GM18907 (cell line): ENCODE results near the gene OSBPL6.
"Not testable (repeated sequence)": the region's sequence is repeated elsewhere in the genome, so short reads cannot be mapped to it uniquely, and the experiment has no call there.

ENCODE experiments used
- ATAC-seq: cut with Tn5 transposase; IDR thresholded peaks from one replicate; pipeline ENCODE4 v1.9.1; 2021; ENCODE audit warnings: mild to moderate bottlenecking, moderate library complexity; ENCODE audit not compliant: unreplicated experiment

Gene OSBPL6

GRCh38 chr2:178333851-178334250 lies 139.5 kb downstream of the OSBPL6 start:
- ATAC-seq = no peak

- no peak for ATAC-seq
Observed at GRCh38 chr2:178335230-178335629, 140.9 kb downstream of the OSBPL6 start.

DNA sequence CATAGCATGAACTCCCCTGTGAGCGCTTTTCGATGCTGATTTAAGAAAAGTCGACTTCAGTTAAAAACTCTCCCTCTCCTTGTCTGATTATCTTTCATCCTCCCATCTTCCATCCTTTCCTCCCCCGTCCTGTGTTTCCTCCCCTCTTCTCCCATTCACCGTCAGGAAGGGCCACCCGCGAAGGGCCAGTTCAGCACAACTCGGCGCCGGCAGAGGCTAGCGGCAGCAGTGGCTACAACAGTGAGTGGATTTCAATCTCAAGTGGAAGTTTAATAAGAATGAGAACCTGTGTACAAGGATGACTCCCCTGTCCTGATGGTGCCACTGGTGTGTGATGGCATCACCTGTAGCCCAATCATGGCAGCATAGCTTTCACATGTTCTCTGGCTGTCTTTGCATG lies 149.8 kb downstream of the OSBPL6 start:
- no peak for ATAC-seq

- ATAC-seq = no peak
Observed at GRCh38 chr2:178345951-178346350, 151.6 kb downstream of the OSBPL6 start.

DNA sequence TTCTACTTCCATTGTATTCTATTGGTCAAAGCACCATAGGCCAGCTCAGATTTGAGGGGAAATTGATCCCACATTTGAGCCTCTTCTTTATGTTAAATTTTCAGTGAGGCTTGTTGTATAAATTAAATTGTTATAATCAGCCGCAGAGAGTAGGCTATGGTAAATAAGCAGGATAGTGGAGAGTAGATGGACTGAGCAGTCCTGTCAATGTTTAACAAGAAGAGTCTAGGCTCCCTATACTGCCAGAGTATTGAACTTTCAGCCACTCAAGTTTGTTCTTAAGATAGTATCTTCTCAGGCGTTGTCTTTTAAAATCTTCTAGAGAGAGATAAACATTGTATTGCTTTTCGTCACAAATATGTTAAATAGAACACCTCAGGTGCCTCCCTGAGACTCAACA lies 155.7 kb downstream of the OSBPL6 start:
- no peak for ATAC-seq

DNA sequence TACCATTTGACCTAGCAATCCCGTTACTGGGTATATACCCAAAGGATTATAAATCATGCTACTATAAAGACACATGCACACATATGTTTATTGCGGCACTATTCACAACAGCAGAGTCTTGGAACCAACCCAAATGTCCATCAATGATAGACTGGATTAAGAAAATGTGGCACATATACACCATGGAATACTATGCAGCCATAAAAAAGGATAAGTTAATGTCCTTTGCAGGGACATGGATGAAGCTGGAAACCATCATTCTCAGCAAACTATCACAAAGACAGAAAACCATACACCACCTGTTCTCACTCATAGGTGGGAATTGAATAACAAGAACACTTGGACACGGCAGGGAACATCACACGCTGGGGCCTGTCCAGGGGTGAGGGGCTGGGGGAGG lies 163.4 kb downstream of the OSBPL6 start:
- not testable (repeated sequence) for ATAC-seq

DNA sequence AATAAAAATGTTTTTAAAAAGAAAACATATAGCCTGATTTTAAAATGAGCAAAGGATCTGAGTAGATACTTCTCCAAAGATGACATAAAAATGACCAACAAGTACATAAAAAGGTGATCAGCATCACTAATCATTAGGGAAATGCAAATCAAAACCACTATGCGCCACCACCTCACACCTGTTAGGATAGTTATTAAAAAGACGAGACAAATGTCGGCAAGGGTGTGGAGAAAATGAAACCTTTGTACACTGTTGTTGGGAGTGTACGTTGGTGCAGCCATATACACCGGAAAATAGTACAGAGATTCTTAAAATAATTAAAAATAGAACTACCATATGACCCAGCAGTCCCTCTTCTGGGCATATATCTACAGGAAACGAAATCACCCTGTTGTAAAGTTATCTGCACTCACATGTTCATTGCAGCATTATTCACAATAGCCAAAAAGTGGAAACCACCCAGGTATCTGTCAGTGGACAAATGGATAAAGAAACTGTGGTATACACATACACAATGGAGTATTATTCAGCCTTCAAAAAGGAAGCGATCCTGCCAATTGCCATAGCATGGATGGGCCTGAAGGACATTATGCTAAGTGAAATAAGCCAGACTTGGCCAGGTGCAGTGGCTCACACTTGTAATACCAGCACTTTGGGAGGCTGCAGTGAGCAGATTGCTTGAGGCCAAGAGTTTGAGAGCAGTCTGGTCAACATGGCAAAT lies 165.0 kb downstream of the OSBPL6 start:
- ATAC-seq = no peak

DNA sequence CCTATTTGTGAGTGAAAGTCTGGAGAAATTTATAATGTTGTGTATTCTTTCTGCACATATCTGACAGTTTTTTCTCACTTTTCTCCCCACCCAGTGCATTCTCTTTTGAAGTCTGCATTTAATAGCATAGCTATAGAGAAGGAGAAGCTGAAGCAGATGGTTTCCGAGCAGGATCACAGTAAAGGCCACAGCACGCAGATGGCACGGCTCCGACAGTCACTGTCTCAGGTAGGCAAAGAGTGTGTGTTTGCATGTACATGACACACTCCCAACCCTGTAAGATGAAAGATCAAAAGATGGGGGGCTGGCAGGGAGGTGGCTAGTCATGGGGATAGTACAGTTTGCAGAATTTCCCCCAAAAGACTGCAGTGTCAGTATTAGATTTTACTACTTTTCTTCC lies 167.3 kb downstream of the OSBPL6 start:
- no peak for ATAC-seq

- ATAC-seq = no peak
Observed at GRCh38 chr2:178363252-178363651, 168.9 kb downstream of the OSBPL6 start.

GRCh38 chr2:178365116-178365515 lies 170.8 kb downstream of the OSBPL6 start:
- no peak for ATAC-seq

GRCh38 chr2:178366412-178366811 lies 172.1 kb downstream of the OSBPL6 start:
- ATAC-seq = no peak

GRCh38 chr2:178367344-178367743 lies 173.0 kb downstream of the OSBPL6 start:
- no peak for ATAC-seq

DNA sequence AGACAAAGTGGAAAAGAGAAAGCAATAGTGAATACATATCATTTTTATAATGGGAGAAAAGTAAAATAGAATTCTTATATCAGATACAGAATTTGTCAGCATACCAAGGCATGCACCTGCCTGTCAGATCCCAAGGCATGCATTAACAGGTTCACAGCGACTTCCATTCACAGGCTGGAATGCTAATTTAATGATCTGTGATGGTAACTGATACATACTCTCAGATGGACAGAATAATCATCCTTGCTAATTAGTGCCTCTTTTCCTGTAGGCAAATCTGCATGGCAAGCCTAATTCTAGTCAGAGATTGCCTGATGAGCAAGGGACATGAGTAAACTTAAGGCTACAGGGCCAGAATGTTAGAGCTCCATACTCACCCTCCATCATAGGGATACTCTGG lies 180.6 kb downstream of the OSBPL6 start:
- no peak for ATAC-seq

DNA sequence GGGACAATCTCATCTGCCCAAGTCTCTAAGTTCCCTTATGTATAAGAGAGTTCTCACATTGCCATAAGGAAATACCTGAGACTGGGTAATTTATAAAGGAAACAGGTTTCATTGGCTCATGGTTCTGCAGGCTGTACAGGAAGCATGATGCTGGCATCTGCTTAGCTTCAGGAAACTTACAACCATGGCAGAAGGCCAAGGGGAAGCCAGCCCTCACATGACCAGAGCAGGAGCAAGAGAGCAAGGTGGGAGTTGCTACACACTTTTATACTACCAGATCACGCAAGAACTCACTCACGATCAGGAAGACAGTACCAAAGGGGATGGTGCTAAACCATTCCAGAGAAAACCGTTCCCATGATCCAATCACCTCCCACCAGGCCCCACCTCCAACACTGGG lies 182.7 kb downstream of the OSBPL6 start:
- no peak for ATAC-seq

DNA sequence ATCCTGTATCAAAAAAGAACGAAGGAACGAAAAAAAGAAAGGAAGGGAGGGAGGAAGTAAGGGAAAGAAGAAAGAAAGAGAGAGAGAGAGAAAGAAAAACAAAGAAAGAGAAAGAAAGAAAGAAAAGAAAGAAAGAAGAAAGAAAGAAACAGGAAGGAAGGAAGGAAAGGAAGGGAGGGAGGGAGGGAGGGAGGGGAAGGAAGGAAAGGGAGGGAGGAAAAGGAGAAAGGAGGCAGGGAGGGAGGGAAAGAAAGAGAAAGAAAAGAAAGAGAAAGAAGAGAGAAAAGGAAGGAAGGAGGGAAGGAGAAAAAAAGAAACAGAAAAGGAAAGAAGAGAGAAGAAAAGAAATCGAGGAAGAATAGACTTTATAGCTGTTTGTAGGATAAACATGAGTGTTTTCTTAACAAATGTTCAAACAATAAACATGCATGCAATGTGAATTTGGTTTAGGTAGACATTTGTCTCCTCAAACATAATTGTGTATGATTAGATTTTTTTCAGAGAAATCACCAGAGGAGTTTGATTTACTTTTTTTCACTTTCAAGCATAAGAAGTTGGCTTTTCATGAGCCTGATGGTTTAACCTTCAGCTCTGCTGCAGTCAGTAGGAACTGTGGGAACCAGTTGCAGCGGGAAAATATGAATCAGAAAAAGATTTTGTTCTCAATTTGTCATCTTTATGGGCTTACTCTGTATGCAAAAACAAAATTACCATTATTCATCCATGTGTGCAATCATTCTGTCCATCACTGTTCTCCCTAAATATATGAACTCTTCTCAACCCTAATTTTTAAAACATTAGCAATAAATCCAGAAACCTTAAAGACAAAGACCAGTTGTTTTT lies 185.1 kb downstream of the OSBPL6 start:
- no peak for ATAC-seq

DNA sequence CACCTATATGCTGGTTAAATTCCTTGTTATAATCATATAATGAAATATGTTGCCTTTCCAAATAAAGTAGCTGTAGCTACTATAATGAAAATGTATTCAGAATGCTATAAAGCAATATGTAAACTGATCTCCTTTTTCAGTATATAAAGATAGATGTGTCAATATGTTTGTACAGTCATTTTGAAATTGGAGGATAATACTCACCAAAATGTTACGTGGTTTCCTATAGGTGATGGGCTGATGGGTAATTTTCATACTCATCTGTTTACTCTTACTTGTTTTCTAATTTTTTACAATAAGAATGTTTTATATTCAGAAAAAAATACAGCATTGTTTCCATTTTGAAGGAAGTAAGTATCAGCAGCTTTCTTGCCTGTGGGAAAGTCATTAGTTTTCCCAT lies 186.5 kb downstream of the OSBPL6 start:
- ATAC-seq = no peak

- ATAC-seq = no peak
Observed at GRCh38 chr2:178383718-178384117, 189.4 kb downstream of the OSBPL6 start.

- no peak for ATAC-seq
Observed at GRCh38 chr2:178385595-178386148, 191.4 kb downstream of the OSBPL6 start.

DNA sequence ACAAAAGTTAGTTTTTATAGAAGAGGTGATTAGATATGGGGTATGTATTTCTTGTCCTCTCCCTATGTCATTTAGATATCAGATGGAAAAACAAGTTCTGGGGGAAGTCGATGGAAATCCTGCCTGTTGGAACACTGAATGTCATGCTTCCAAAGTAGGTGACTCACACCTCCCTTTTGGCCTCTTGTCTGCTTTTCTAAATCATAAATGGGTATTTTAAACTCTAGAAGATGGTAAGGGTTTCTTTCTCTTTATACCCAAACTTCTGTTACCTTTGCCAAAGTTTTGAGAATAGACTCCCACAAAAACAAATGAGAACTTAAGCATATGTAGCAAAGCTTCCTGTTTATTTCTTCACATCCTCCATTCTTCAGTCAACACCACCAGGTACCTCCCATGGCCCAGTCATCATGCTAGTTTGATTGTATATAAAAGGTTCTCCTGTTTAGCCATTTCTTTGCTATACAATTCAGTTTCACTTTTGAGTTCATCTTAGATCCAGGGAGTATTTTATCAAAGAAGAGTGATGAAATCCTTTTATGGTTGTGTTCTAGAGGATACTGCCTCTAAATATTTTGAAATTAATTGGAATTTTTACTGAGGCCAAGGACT lies 192.8 kb downstream of the OSBPL6 start:
- ATAC-seq = no peak

DNA sequence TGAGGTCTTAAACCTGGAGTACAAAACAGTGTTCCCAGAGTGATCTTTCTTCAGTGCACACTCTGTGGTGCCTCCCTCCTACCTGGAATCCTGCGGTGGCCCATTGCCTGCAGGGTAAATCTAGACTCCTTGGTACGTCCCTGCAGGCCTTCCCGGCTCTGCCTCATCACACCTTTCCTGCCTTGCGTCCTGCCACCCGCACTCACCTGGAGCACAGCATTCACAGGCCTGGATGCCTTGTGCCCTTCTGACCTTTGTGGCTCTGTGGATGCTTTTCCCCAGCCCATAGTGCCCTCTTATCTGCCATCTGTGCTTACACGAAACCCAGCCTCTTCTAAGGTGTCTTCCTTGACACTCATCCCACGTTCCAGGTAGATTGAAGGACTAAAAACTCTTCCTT lies 194.0 kb downstream of the OSBPL6 start:
- no peak for ATAC-seq

- no peak for ATAC-seq
Observed at GRCh38 chr2:178391701-178392100, 197.4 kb downstream of the OSBPL6 start.

- no peak for ATAC-seq
Observed at GRCh38 chr2:178392215-178392614, 197.9 kb downstream of the OSBPL6 start.
